Activated T-helper 1 cell treated with anti-CD3 and anti-CD28 coated beads, Interleukin-2, amount 50 U/mL, for 16 hours (primary cell): Measurements from ENCODE around the gene PRSS53.

Experiments used
- DNase-seq, 2 donors: peaks; one replicate each; pipeline ENCODE4 v3.0.0-alpha.2; 2020; ENCODE audit warnings: low read depth in 1 of 2, low spot score in 1 of 2

The PRSS53 gene

DNA sequence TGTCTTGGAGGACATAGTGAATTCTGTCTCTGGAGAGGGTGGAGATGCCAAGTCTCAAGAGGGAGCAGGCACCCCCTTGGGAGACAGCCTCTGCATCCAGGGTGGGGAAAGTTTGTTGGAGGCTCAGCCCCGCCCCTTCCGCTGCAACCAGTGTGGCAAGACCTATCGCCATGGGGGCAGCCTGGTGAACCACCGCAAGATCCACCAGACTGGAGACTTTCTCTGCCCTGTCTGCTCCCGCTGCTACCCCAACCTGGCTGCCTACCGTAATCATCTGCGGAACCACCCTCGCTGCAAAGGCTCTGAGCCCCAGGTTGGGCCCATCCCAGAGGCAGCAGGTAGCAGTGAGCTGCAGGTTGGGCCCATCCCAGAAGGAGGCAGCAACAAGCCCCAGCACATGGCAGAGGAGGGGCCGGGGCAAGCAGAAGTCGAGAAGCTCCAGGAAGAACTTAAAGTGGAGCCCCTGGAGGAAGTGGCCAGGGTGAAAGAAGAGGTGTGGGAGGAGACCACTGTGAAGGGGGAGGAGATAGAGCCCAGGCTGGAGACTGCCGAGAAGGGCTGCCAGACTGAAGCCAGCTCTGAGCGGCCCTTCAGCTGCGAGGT, 9.3 kb downstream of the PRSS53 start:
- DNase-seq: no peak

DNA sequence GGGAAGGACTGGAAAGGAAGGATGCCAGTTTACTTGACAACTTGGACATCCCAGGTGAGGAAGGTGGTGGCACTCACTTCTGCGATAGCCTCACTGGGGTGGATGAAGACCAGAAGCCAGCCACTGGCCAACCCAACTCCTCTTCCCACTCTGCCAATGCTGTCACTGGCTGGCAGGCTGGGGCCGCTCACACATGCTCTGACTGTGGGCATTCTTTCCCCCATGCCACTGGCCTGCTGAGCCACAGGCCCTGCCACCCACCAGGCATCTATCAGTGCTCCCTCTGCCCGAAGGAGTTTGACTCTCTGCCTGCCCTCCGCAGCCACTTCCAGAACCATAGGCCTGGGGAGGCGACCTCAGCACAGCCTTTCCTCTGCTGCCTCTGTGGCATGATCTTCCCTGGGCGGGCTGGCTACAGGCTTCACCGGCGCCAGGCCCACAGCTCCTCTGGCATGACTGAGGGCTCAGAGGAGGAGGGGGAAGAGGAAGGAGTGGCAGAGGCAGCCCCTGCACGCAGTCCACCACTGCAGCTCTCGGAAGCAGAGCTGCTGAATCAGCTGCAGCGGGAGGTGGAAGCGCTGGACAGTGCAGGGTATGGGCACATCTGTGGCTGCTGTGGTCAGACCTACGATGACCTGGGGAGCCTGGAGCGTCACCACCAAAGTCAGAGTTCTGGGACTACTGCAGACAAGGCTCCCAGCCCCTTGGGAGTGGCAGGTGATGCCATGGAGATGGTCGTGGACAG, 10.0 kb downstream of the PRSS53 start:
- no peak for DNase-seq

DNA sequence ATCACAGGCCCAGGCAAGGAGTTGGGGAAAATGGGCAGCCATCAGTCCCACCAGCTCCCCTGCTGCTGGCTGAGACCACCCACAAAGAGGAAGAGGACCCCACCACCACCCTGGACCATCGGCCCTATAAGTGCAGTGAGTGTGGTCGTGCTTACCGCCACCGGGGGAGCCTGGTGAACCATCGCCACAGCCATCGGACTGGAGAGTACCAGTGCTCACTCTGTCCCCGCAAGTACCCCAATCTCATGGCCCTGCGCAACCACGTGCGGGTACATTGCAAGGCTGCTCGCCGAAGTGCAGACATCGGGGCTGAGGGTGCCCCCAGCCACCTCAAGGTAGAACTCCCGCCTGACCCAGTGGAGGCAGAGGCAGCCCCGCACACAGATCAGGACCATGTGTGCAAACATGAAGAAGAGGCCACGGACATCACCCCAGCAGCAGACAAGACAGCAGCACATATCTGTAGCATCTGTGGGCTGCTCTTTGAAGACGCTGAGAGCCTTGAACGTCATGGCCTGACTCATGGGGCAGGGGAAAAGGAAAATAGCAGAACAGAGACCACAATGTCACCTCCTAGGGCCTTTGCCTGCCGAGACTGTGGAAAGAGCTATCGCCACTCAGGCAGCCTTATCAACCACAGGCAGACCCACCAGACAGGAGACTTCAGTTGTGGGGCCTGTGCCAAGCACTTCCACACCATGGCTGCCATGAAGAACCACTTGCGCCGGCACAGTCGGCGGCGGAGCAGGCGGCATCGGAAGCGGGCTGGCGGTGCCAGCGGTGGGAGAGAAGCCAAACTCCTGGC, 10.9 kb downstream of the PRSS53 start:
- DNase-seq: no peak

DNA sequence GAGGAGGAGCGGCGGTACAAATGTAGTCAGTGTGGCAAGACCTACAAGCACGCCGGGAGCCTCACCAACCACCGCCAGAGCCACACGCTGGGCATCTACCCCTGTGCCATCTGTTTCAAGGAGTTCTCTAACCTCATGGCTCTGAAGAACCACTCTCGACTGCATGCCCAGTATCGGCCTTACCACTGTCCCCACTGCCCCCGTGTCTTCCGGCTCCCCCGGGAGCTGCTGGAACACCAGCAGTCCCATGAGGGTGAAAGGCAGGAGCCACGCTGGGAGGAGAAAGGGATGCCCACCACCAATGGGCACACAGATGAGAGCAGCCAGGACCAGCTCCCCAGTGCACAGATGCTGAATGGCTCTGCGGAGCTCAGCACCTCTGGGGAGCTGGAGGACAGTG, 11.7 kb downstream of the PRSS53 start:
- no peak for DNase-seq

DNA sequence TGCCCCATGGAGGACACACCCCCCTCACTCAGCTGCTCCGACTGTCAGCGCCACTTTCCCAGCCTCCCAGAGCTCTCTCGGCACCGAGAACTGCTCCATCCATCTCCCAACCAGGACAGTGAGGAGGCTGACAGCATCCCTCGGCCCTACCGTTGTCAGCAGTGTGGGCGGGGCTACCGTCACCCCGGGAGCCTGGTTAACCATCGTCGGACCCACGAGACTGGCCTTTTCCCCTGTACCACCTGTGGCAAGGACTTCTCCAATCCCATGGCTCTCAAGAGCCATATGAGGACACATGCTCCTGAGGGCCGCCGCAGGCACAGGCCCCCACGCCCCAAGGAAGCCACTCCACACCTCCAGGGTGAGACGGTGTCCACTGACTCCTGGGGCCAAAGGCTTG, 12.4 kb downstream of the PRSS53 start:
- no peak for DNase-seq

DNA sequence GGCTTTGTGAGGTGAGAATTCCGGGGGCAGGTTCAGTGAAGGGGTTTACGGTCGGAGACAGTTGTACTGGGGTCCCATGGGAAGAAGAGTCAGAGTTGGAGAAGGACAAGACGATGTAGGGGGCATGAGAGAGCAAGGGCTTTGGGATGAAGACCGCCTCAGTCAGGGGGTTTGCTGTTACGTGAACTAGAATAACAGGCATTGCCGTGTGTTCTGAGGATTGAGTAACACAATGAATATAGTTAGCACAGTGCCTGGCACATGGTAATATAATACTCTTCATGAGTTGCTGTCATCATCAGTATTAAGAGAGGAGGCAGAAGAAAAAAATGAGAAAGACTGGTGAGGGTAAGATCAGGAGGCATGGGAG, 13.9 kb downstream of the PRSS53 start:
- no peak for DNase-seq

DNA sequence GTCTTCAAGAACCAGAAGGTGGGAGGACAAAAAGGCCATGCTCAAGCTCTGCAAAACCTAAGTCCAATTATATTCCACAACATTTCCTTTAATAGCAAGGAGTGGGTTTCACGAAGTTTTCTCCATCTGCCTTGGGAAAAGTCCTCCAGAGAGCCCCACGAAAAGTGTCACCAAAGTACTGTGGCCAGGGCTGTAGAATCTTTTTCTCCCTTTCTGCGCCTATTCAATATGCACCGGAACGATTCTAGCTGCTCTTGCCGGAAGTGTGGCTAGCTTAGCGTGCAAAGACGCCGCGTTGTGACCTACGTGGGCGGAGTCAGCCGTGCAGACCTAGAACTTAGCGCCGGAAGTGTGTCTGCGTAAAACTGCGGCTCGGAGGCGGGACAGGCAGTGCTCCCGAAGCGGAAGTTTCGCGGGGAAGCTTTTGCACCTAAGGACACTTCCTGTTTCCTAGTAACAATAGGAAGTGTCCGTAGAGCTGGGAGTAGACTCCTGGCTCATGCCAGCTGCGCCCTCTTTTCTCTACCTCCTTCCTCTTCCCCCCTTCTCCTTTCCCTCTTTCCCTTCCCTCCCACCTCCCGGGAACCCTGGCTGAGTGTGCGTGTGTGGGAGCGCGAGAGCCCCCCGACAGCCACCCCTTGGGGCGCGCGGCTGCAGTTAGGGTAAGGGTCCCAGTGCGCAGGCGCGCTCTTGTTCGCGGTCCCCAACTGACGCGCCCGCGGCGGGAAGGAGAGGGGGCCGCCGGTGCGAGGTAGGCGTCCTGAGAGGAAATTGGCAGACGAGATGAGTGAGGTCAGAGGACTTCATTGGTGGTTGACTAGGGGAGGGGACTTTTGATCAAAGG, 14.6 kb downstream of the PRSS53 start, which contains the start of the genes ZNF646 and ZNF668:
ZNF646 (plus strand) TSS at position 453 of the 844 bp plus-strand sequence. CDS start 1,903 bp downstream, outside the sequence.
ZNF668 (minus strand) TSS at position 271 of the 844 bp plus-strand sequence. CDS start 9,781 bp downstream, outside the sequence.
- DNase-seq: peak; percentile 93 to 96

DNA sequence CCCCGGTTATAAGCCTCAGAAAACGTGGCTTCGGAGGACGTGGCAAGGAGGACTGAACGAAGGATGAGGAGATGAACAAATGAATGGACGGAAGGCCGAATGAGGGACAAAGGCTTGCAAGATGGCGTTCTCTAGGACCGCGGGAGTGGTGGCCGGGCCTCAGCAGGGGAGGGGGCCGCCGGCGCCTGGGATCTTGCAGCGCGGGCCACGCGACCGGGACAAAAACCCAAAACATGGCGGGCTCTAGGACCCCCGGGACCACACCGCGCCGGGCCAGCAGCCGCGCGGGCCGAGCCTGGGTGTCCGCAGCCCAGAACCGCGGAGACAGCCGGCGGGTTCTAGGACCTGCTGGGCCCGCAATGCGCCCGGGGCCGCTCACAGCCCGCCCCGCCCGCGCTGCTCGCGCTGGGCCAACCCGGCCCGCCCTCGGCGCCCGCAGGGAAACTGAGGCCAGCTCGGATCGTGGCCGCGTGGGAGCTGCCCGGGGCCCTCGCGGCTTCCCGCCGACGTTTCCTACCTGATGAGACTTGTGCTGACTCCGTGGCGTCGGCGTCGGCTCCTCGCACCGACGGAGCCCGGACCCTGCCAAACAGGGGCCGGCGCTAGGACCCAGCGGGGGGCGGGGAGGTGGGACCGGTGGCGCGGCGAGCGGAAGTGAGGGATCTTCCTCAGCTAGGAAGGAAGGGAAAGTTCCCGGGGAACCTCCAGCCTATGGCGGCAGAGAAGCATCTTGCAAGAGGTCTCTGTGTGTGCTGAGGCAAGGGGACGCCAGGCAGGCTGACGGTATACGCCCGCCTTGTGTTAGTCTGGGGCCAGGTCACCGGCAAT, 15.4 kb downstream of the PRSS53 start:
- DNase-seq: peak; percentile 75 to 77

DNA sequence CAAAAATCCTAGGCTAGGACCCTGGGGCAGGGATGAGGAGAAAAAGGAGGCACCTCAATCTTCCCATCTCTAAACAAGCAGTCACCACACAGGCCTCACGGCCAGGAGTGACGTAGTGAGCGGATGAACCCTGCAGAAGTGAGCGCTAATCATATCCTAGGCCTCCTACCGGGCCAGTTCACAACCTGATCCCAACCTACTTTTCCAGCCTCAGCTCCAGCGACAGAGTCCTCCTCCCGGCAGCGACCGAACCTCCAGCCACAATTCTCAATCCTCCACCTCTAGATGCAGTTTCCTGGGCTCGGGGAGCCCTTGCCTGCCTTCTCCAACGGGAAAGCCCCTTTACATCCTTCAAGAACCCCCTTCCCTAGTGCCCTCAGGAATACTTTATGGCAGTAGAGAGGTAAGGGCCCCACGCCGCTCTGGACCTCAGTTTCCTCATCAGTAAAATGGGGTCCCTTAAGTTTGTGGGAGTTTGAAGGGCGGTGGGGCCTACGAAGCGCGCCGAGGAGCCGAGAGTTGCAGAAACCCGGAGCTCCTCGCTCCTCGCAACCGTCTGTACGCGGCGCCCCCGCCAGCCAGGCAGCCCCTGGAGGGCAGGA, 16.1 kb downstream of the PRSS53 start:
- DNase-seq: no peak

DNA sequence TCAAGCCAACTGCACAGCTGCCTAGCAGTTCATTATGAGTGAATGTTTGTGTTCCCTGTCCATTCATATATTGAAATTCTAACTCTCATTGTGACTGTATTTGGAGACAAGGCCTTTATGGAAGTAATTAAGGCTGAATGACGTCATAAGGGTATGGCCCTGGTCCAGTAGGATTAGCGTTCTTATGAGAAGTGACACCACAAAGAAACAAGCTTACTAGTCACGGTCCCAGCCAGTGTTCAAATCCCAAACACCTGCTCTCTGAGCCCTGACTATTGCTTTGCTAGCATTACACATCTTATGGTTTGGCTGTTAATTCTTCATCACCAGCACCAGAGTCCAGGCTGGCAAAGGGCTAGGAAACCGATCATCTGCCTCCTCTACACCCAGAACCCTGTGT, 16.9 kb downstream of the PRSS53 start:
- DNase-seq: no peak

DNA sequence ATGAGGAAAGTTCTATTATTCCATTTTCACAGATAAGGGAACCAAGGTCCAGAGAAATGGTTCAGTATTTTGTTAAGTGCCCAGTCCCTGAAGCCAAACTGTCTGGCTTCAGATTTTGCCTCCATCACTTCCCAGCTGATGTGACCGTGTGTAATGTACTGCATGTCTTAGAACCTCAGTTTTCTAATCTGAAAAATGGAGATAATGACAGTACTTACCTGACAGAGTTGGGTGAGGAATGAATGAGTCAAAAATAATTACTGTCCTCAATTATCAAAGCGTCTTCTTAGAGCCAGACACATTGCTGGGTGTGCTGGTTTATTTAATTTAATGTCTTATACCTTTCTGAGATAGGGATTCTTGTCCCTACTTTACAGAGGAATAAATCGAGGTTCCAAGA, 21.4 kb downstream of the PRSS53 start:
- DNase-seq: no peak

DNA sequence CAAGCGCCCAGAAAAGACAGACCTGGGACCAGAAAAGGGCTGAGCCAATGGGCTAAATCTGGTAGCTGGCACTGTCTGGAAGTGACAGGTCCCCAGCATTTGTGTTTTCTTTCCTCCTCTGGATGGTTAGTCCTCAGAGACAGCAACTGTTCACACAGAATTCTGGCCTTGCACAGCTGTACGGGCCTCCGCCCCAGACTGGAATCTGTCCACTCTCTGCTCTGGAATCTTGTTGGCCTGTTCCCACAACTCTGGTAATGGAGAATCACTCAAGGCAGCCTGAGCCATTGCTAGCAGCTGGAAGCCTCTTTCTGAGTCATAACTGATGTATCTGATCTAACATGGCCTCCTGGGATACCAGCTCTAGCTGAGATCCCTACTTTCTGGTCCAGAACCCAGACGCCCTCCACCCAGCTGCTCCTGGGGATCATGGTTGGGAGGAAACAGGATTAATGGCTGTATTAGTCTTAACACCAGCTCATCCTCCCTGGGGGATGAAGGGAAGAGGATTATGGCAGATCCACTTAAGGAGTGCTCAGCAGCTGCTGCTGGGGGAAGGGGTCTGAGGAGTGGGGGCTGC, 23.8 kb downstream of the PRSS53 start:
- DNase-seq: no peak

DNA sequence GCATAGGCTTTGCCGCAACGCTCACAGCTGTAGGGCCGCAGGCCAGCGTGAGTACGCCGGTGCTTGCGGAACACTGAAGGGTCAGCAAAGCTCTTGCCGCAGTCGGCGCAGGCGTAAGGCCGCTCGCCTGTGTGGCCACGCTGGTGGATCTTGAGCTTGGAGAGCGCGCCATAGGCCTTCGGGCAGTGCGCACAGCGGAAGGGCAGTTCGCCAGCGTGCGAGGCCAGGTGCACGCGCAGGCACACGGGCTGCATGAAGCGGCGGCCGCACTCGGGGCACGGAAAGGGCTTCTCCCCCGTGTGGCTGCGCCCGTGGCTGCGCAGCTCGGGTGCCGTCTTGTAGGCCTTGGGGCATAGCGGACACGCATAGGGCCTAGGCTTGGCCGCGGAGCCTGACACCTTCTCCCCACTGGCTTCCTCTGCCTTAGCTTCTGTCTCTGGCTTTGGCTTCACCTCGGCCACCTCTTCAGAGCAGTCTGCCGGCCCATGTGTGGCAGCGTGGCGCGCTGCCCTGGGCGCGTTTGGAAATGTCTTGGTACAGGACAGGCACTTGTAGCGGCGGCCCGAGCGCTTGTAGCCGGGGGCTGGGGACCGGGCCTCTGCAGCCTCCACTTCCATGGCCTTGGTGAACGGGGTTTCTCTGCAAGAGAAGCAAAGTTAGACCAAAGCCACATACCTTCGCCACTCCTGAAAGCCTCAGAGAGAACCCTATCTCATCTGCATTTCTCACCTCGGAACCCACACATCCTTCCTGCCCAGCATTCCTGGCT, 24.7 kb downstream of the PRSS53 start:
- no peak for DNase-seq

DNA sequence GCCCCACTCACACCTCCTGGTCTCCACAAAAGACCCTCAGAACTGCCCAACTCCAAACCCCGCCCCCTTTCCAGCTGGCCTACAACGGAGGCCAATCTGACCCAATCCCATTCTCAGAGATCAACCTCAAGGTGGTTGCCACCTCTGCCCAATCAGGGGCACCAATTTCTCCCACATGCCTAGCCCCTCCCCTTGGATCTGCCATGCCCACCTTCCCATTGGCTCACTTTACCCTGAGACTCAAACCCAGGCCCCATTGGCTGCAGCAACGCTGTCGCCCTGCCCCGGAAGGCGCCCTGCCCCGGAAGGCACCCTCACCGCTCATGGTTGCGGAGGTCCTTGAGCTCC, 25.3 kb downstream of the PRSS53 start:
- no peak for DNase-seq

DNA sequence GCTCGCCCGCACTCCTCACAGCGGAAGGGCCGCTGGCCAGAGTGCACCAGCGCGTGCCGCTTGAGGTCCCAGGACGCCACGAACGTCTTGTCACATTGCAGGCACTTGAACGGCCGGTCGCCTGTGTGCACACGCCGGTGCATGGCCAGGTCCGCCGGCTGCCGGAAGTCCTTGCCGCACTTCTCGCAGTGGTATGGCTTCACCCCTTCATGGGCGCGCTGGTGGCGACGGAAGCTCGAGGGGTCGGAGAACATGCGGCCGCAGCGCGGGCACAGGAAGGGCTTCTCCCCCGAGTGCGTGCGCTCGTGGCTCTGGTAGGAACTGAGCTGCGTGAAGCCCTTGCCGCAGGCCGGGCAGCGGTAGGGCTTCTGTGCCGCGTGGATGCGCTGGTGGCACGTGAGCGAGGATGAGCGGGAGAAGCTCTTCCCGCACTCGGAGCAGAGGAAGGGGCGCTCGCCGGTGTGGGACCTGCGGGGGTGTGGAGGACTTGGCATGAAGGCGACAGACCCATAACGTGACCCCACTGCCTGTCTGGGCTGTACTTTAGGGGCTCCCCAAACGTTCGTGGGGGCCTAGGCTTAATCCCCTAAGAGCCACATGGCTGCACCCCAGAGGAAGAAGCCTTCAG, 26.8 kb downstream of the PRSS53 start:
- no peak for DNase-seq

DNA sequence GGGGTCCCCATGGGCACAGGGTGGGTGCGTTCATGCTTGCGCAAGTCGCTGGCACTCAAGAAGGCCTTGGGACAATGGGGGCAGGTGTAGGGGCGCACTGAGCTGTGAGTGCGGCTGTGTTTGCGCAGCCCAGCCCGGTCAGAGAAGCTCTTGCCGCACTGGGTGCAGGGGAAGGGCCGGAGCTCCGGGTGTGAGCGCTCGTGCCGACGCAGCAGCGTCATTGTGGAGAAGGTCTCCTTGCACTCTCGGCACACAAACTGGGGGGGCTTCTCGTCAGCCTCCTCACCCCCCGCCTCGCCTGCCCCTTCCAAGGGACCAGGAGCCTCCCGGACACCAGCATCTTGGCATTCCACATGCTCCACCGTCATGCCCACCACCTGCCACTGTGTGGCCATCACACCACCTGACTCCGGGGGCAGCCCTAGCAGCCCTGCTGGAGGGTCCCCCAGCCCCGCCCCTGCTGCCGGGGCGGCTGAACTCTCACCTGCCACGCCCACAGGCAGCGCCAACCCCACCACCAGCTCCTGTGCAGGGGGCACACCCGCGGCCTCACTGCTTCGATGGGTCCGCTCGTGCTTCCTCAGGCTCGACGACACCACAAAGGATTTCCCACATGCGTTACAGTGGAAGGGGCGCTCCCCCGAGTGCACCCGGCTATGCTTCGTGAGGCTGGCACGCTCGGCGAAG, 27.5 kb downstream of the PRSS53 start:
- no peak for DNase-seq

DNA sequence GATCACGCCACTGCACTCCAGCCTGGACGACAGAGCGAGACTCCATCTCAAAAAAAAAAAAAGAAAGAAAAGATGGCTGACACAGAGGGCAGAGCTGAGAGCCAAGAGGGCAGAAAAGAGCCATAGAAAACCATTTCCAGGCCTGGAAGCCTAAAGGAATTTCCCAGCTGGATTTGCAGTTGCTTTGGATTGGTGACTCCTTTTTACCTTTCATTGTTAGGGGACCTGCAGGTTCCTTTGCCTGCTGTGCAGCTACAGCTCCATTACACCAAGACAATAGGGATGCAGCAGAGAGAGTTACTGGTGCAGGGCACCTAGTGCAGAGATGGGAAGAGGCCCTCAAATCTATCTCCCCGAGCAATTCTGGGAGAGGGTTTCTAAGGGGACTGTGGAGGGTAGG, 33.1 kb downstream of the PRSS53 start:
- no peak for DNase-seq

DNA sequence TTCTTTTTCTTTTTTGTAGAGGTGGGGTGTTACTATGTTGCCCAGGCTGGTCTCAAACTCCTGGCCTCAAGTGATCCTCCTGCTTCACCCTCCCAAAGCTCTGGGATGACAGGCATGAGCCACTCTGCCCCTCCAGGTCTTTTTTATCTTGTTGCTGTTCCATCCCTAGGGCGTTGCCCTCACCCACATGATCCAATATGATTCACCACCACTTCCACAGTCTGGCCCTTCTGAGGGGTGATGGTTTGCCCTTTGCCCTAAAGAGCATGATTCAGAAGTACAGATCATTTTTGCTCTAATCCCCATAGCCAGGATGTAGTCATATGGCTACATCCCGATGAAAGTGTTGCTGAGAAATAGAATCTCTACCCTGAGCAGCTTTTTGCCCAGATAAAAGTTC, 36.6 kb downstream of the PRSS53 start:
- no peak for DNase-seq
